ENCODE data around the gene NDC80. TPM values are rescaled to one million over a fixed set of nuclear protein-coding genes. Genes with fewer than 3 reads are reported as not detected.

The NDC80 gene
- total RNA-seq, 1 donor from 2014 or later, result 8.6 TPM

DNA sequence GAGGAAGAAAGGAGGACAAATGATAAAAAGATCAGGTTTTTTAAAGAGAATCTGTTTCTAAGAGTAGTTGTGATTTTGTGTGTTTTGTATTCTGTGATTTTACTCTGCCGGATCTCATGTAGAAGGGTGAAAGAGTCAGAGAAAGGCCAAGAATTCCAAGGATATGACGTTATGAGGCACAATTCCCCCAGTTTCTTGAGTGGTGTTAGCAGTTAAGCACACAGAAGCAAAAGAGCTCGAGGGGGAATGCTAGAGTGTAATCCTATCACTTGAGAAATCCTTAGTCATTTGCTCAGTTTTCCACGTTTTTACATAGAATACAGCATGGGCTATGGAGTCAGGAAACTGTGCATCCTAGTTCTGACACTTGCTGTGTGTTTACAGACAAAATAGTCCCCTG is 34.9 kb upstream of the NDC80 start:
- Mint-ChIP-seq H3K4me1 (ENCODE audit: unreplicated experiment) (peaks cover 5% of the 10 kb centered on the region), H3K27ac (ENCODE audit: unreplicated experiment) (no peak overlapping the region), H3K36me3 (ENCODE audit: low read depth, unreplicated experiment) (peaks cover 7% of the 10 kb centered on the region), H3K27me3 (ENCODE audit: unreplicated experiment) (peaks cover 2% of the 10 kb centered on the region), H3K4me3 (ENCODE audit: unreplicated experiment) (no peak overlapping the region), H3K9me3 (ENCODE audit: unreplicated experiment) (peaks cover 5% of the 10 kb centered on the region)
- TF ChIP-seq, protein P1, sequence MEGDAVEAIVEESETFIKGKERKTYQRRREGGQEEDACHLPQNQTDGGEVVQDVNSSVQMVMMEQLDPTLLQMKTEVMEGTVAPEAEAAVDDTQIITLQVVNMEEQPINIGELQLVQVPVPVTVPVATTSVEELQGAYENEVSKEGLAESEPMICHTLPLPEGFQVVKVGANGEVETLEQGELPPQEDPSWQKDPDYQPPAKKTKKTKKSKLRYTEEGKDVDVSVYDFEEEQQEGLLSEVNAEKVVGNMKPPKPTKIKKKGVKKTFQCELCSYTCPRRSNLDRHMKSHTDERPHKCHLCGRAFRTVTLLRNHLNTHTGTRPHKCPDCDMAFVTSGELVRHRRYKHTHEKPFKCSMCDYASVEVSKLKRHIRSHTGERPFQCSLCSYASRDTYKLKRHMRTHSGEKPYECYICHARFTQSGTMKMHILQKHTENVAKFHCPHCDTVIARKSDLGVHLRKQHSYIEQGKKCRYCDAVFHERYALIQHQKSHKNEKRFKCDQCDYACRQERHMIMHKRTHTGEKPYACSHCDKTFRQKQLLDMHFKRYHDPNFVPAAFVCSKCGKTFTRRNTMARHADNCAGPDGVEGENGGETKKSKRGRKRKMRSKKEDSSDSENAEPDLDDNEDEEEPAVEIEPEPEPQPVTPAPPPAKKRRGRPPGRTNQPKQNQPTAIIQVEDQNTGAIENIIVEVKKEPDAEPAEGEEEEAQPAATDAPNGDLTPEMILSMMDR (IDR thresholded peaks at IDR 0.05; ENCODE audit: unreplicated experiment), result no peak
- DNase-seq (ENCODE audit: low spot score), result no peak

DNA sequence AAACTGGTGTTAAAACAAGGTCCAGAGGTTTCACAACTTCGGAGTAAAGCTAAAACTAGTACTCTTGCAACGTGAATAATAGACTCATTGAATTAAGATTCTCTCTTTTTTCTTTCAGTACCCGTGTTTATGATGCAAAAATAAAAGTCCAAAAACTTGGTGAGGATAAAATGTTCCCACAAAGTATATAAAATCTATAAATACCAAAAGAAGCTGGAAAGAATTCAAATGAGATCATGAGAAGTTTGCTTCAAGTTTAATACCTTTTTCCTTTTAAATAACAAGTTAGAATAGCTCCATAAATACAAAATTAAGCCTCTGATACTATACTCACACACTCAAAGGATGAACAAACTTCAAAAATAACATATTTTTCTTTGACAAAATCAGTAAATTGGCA is 34.1 kb upstream of the NDC80 start:
- TF ChIP-seq, protein P1 (IDR thresholded peaks at IDR 0.05; ENCODE audit: unreplicated experiment), result no peak
- peaks cover 5% of the 10 kb centered on the region for H3K9me3 Mint-ChIP-seq (ENCODE audit: unreplicated experiment)
- no peak overlapping the region for H3K4me3 Mint-ChIP-seq (ENCODE audit: unreplicated experiment)
- H3K36me3 Mint-ChIP-seq (ENCODE audit: low read depth, unreplicated experiment), result peaks cover 7% of the 10 kb centered on the region
- H3K27me3 Mint-ChIP-seq (ENCODE audit: unreplicated experiment), result peaks cover 2% of the 10 kb centered on the region
- peaks cover 7% of the 10 kb centered on the region for H3K4me1 Mint-ChIP-seq (ENCODE audit: unreplicated experiment)
- no peak overlapping the region for H3K27ac Mint-ChIP-seq (ENCODE audit: unreplicated experiment)
- DNase-seq (ENCODE audit: low spot score), result no peak

DNA sequence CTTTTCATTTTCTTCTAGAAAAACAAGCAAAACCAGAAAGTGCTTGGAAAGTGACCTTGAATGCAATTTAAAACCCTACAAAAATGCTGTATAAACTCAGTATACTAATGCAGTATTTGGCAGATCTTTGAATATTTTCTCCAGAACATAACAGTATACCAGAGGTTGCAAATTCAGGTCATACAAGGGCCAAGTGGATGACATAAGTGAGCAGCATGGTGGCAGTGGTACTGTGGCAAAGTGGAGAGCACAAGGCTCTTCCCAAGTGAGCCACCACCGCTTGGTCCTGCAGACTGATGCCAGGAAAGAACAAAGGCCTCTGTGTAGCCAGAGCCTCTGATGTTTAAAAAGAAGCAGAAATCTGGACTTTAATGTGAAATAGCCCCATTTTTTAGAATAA is 33.1 kb upstream of the NDC80 start:
- Mint-ChIP-seq H3K27me3 (ENCODE audit: unreplicated experiment) (peaks cover 2% of the 10 kb centered on the region), H3K4me3 (ENCODE audit: unreplicated experiment) (no peak overlapping the region), H3K36me3 (ENCODE audit: low read depth, unreplicated experiment) (no peaks in the 10 kb centered on the region), H3K27ac (ENCODE audit: unreplicated experiment) (no peak overlapping the region), H3K9me3 (ENCODE audit: unreplicated experiment) (no peaks in the 10 kb centered on the region), H3K4me1 (ENCODE audit: unreplicated experiment) (peaks cover 7% of the 10 kb centered on the region)
- DNase-seq (ENCODE audit: low spot score), result no peak
- TF ChIP-seq, protein P1 (IDR thresholded peaks at IDR 0.05; ENCODE audit: unreplicated experiment), result no peak

DNA sequence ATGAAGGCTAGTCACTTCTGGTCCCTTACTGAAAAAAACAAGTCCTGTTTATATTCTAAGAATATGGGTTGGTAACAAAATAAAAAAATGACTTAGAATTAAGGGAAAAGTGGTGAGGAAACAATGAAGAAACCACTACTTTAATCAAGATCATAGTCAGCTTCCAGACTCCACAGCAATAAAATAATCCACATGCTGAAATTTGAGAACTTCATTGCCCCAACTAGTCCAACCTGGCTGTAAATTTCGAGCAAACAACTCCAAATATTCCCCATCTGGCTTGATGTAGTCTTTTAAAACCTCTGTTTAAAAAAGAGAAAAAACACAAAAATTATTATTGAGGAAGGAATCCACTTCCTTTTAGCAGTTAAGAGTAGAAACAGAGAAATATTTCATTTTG is 32.5 kb upstream of the NDC80 start:
- Mint-ChIP-seq H3K36me3 (ENCODE audit: low read depth, unreplicated experiment) (no peaks in the 10 kb centered on the region), H3K4me1 (ENCODE audit: unreplicated experiment) (peaks cover 7% of the 10 kb centered on the region), H3K4me3 (ENCODE audit: unreplicated experiment) (no peak overlapping the region), H3K27me3 (ENCODE audit: unreplicated experiment) (peaks cover 2% of the 10 kb centered on the region), H3K27ac (ENCODE audit: unreplicated experiment) (no peak overlapping the region), H3K9me3 (ENCODE audit: unreplicated experiment) (no peaks in the 10 kb centered on the region)
- DNase-seq (ENCODE audit: low spot score), result no peak
- TF ChIP-seq, protein P1 (IDR thresholded peaks at IDR 0.05; ENCODE audit: unreplicated experiment), result no peak

DNA sequence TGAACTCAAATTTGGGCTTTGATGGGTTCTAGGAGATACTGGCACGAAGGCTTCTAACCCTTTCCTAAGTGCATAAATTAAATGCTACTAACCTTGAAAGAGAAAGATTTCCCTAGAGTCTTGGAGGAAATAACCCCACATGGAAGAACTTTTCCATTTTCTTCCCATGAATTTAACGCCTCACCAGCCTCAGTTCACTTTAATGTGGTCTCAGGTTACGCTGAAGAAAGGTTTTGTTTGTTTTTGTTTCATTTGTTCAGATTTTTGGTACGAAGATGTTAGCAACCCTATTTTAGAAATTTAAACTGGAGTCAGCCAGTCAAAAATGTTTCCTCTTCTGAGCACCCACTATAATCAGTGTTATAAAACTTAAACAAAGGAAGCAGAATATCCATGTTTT is 30.8 kb upstream of the NDC80 start:
- H3K4me3 Mint-ChIP-seq (ENCODE audit: unreplicated experiment), result no peak overlapping the region
- no peaks in the 10 kb centered on the region for H3K9me3 Mint-ChIP-seq (ENCODE audit: unreplicated experiment)
- no peaks in the 10 kb centered on the region for H3K36me3 Mint-ChIP-seq (ENCODE audit: low read depth, unreplicated experiment)
- H3K4me1 Mint-ChIP-seq (ENCODE audit: unreplicated experiment), result peaks cover 7% of the 10 kb centered on the region
- DNase-seq (ENCODE audit: low spot score), result no peak
- H3K27ac Mint-ChIP-seq (ENCODE audit: unreplicated experiment), result no peak overlapping the region
- peaks cover 2% of the 10 kb centered on the region for H3K27me3 Mint-ChIP-seq (ENCODE audit: unreplicated experiment)
- TF ChIP-seq, protein P1 (IDR thresholded peaks at IDR 0.05; ENCODE audit: unreplicated experiment), result no peak

Measured in endothelial cell (in vitro differentiated cells).